ENCODE data around the gene CYP2E1. TPM values are rescaled to one million over a fixed set of nuclear protein-coding genes. Genes with fewer than 3 reads are reported as not detected.

The CYP2E1 gene
- total RNA-seq, 1 donor from 2014 or later: 3.1 TPM

- no peaks in the 10 kb centered on the region for H3K9me3 Mint-ChIP-seq (ENCODE audit: unreplicated experiment)
These were observed 1.8 kb downstream of the CYP2E1 start for GRCh38 chr10:133528845-133529575.

GRCh38 chr10:133529576-133529946, 2.4 kb downstream of the CYP2E1 start:
- Mint-ChIP-seq H3K4me1 (ENCODE audit: unreplicated experiment) (no peaks in the 10 kb centered on the region), H3K27me3 (ENCODE audit: unreplicated experiment) (no peaks in the 10 kb centered on the region), H3K27ac (ENCODE audit: unreplicated experiment) (no peak overlapping the region), H3K4me3 (ENCODE audit: unreplicated experiment) (no peak overlapping the region), H3K36me3 (ENCODE audit: unreplicated experiment) (no peaks in the 10 kb centered on the region), H3K9me3 (ENCODE audit: unreplicated experiment) (no peaks in the 10 kb centered on the region)
- TF ChIP-seq CTCF (IDR thresholded peaks at IDR 0.05): no peak
- no peak for DNase-seq (ENCODE audit: extremely low spot score, unreplicated experiment)

More at GRCh38 chr10:133528845-133529575, 1.8 kb downstream of the CYP2E1 start:
- Mint-ChIP-seq H3K36me3 (ENCODE audit: unreplicated experiment) (no peaks in the 10 kb centered on the region), H3K4me1 (ENCODE audit: unreplicated experiment) (no peaks in the 10 kb centered on the region), H3K27me3 (ENCODE audit: unreplicated experiment) (no peaks in the 10 kb centered on the region), H3K27ac (ENCODE audit: unreplicated experiment) (no peak overlapping the region), H3K4me3 (ENCODE audit: unreplicated experiment) (no peak overlapping the region)
- DNase-seq (ENCODE audit: extremely low spot score, unreplicated experiment): no peak
- TF ChIP-seq CTCF (IDR thresholded peaks at IDR 0.05): no peak

GRCh38 chr10:133530506-133530905, 3.3 kb downstream of the CYP2E1 start:
- H3K36me3 Mint-ChIP-seq (ENCODE audit: unreplicated experiment): no peaks in the 10 kb centered on the region
- TF ChIP-seq CTCF (IDR thresholded peaks at IDR 0.05): no peak
- no peaks in the 10 kb centered on the region for H3K4me1 Mint-ChIP-seq (ENCODE audit: unreplicated experiment)
- no peak overlapping the region for H3K27ac Mint-ChIP-seq (ENCODE audit: unreplicated experiment)
- no peak for DNase-seq (ENCODE audit: extremely low spot score, unreplicated experiment)
- peaks cover 1% of the 10 kb centered on the region for H3K9me3 Mint-ChIP-seq (ENCODE audit: unreplicated experiment)
- no peak overlapping the region for H3K4me3 Mint-ChIP-seq (ENCODE audit: unreplicated experiment)
- H3K27me3 Mint-ChIP-seq (ENCODE audit: unreplicated experiment): no peaks in the 10 kb centered on the region

- H3K36me3 Mint-ChIP-seq (ENCODE audit: unreplicated experiment): no peaks in the 10 kb centered on the region
- H3K9me3 Mint-ChIP-seq (ENCODE audit: unreplicated experiment): peaks cover 7% of the 10 kb centered on the region
- no peaks in the 10 kb centered on the region for H3K4me1 Mint-ChIP-seq (ENCODE audit: unreplicated experiment)
- no peak for TF ChIP-seq CTCF (IDR thresholded peaks at IDR 0.05)
- H3K4me3 Mint-ChIP-seq (ENCODE audit: unreplicated experiment): no peak overlapping the region
- DNase-seq (ENCODE audit: extremely low spot score, unreplicated experiment): no peak
- H3K27ac Mint-ChIP-seq (ENCODE audit: unreplicated experiment): no peak overlapping the region
- no peaks in the 10 kb centered on the region for H3K27me3 Mint-ChIP-seq (ENCODE audit: unreplicated experiment)
These were observed 5.7 kb downstream of the CYP2E1 start for GRCh38 chr10:133532871-133533270.

GRCh38 chr10:133534417-133534816, 7.3 kb downstream of the CYP2E1 start:
- H3K4me1 Mint-ChIP-seq (ENCODE audit: unreplicated experiment): no peaks in the 10 kb centered on the region
- no peak overlapping the region for H3K4me3 Mint-ChIP-seq (ENCODE audit: unreplicated experiment)
- H3K27ac Mint-ChIP-seq (ENCODE audit: unreplicated experiment): no peak overlapping the region
- no peaks in the 10 kb centered on the region for H3K27me3 Mint-ChIP-seq (ENCODE audit: unreplicated experiment)
- DNase-seq (ENCODE audit: extremely low spot score, unreplicated experiment): no peak
- H3K9me3 Mint-ChIP-seq (ENCODE audit: unreplicated experiment): peaks cover 7% of the 10 kb centered on the region
- no peak for TF ChIP-seq CTCF (IDR thresholded peaks at IDR 0.05)
- no peaks in the 10 kb centered on the region for H3K36me3 Mint-ChIP-seq (ENCODE audit: unreplicated experiment)
